D341Med (cell line): ENCODE results near the gene NKAIN1.

Experiments used
- DNase-seq: peaks from one replicate; pipeline ENCODE4 v3.0.0; 2012; ENCODE audit warnings: low spot score

The NKAIN1 gene

GRCh38 chr1:31232689-31233088, 7.0 kb downstream of the NKAIN1 start:
- DNase-seq: no peak

DNA sequence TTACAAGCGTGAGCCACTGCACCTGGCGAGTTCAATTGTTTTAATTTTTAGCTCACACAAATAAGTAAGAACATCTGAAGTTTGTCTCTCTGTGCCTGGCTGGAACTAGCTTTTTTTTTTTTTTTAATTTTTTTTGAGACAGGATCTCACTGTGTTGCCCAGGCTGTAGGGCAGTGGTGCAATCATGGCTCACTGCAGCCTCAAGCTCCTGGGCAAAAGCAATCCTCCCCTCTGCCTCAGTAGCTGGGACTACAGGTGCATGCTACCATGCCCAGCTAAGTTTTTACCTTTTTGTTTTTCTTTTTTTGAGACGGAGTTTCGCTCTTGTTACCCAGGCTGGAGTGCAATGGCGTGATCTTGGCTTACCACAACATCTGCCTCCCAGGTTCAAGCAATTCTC, 7.9 kb downstream of the NKAIN1 start:
- no peak for DNase-seq

- no peak for DNase-seq
These were observed 9.3 kb downstream of the NKAIN1 start for GRCh38 chr1:31230378-31230777.

DNA sequence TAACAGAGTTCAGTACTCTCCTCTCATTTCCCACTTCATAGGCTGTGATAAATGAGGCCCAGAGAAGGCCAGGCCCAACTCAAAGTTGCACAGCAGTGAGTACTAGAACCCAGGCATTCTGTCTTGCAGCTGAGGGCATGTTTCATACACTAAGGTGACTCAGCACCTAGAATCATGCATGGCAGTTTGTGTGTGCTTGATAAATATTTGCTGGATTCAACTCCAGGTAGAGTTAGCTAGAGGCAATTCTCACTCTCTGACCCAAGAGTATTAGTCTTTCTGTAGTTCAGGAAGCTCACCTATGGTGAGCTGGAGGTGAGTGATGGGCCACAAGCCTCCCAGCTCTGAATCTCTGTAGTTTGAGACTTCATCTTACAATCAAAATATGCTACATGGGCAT, 10.7 kb downstream of the NKAIN1 start:
- no peak for DNase-seq

DNA sequence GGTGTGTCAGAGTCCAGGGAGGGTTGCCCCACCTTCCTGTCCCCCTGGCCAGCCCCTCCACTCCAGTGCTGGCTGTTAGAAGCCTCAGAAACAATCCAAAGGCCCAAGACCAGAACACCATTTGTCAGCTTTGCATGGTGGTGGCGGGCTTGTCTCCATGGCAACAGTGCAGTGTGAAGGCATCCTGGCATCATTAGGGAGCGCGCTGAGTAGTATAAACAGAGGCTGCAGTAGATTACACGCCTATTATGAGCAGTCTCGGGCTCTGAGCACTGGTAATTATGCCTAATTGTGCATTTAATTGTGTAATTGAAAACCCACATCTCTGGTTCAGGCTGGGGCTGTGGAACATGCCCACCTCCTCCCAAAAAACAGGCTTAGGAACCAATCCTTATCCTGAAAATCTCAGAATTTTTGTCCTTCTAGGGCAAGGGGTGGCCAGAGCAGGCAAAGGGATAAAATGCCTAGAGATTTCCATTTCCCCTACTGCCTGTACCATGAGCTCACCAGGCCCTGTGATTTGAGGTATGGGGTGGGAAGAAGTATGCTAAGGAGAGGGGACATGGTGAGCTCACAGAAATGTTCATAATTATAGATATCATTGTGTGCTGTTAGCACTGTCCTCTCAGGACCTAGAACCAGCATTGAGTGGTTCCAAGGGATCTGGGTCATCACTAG, 11.7 kb downstream of the NKAIN1 start:
- no peak for DNase-seq

DNA sequence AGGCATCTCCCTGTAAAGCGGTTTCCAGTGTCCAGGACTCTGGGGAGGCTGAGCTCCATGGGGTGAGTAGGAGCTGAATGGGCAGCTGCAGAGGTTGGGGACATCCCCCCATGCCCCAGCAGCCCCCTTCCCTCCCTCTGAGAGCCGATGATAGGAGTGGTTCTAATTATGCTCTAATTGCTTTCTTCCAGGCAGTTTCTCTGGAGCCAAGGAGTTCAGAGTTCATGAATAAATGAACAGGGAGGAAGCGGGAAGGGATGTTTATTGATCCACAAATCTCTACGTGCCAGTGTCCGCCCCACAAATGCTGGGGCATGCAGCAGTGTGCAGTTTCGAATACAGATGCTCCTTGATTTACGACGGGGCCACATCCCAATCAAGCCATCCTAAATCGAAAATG, 15.6 kb downstream of the NKAIN1 start:
- DNase-seq: no peak

DNA sequence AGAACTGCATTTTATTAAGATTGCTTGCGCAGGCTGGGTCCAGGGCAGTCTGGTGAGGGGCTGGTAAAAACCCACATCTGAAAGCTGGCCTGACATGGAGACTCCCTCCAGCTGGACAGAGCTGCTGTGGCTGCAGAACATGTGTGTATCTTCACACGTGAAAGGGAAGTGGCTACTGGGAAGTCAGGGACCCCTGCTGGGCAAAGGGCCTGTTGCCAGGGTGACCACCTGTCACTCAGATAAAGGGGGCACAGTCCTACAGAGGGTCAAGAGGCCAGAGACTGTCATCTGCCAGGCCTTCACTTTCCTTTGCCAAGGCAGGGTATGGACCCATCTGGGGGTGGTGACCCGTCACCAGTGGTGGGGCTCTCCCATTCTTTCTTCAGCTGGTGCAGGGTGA, 17.5 kb downstream of the NKAIN1 start:
- no peak for DNase-seq

- DNase-seq: no peak
These were observed 18.6 kb downstream of the NKAIN1 start for GRCh38 chr1:31221072-31221471.

DNA sequence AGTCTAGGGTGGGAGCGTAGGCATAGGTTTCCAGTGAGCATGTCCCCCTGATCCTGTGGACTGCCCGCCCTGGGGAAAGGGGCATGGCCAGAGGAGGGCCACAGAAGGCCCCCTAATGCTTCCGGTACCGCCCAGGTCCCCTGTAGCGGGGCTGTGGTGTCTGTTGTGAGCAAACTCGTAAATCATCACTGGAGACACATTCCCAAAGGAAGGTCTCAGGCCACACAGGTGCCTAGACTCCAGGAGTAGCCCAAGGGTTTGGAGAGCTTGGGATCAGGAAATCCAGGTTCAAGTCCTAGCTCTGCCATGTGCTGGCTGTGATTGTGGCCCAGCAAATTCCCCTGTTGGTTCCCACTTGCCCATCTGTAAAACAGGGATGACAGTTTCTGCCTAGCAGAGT, 20.2 kb downstream of the NKAIN1 start:
- no peak for DNase-seq

- no peak for DNase-seq
These were observed 21.0 kb downstream of the NKAIN1 start for GRCh38 chr1:31218705-31219104.

- DNase-seq: peak; percentile 73
These were observed 23.7 kb downstream of the NKAIN1 start for GRCh38 chr1:31216016-31216415.

GRCh38 chr1:31215065-31215570, 24.6 kb downstream of the NKAIN1 start:
- DNase-seq: no peak

DNA sequence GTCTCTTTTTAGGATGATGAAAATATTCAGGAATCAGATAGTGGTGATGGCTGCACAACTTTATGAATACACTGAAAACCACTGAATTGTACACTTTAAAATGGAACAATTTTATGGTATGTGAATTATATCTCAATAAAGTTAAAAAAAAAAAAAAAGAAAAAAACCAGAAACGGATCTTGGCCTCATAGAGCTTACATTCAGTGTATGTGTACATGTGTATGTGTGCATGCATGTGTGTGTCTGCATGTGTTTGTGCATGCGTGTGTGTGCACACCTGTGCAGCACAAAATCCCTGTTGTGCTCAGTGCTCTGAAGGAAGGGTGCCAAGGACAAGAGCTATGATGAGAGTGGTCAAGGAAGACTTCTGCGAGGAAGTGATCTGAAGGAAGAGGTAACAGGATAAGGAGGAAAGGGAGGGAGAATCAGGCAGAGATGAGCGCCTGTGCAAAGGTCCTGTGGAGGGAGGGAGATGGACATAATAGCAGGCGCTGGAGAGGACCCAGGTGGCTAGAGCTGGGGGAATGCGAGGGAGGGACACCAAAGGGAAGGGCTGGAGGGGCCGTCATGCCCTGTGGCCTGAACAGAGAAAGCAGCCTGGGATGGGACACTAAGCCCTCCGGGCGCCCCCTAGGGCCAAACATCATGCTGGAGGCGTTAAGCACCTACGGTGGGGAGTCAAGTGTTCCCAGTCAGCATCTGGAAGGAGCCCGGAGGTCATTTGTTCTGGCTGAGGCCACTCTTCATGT, 25.2 kb downstream of the NKAIN1 start:
- no peak for DNase-seq

DNA sequence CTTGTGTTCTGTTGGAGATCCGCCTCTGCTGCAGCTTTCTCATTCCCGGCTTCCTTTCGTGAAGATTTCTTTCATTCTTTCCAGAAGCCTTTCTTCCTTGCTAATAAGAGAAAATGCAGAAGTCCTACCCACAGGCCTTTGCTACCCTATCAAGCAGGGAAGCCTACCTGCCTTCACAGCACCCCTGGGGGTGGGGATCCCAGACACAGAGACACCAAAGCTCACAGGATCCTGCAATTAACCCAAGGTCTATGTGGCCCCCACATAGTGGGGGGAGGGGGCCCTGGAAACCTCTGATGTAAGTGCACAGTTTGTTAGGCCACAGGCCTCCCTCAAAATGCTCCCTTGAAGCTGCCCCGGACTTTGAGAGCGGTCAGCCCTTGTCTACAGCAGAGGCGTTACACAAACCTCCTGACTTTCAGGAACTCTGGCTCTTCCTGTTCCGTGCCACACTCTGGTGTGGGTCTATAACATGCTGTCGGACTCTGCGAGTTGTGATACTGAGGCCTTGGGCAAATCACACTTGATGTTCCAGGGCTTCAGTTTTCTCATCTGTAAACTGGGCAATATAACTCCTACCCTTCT, 31.2 kb downstream of the NKAIN1 start:
- no peak for DNase-seq

GRCh38 chr1:31207569-31207968, 32.1 kb downstream of the NKAIN1 start:
- no peak for DNase-seq

DNA sequence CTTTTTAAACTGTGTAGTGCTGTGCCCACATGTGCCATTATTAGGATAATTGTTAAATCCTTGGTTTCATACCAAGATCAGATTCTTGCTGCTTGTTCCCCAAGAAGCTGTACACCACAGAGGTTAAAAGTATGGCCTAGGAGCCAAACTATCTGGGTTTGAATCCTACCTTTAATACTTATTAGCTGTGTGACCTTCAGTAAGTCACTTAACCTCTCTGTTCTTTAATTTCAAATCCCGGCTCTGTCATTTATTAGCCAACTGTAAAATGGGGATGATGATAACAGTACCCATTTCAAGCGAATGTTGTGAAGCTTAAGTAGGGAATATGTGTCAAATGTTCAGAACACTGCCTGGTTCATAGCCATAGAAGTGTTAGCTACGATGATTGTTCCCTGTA, 32.6 kb downstream of the NKAIN1 start:
- DNase-seq: no peak

DNA sequence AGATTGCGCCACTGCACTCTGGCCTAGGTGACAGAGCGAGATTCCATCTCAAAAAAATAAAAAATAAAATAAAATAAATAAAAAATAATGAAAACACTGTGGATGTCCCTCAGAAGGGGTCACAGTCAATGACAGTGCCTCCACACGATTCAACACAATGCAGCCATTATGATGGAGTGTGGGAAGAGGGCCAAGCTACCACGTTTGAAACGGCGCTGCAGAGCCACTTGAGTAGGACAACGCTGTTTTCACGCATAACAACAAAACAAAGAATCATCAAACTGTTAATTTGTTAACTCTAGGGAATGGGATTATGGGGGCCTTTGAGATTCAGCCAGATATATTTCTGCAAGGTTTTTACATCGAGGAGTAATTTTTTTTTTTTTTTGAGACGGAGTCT, 36.5 kb downstream of the NKAIN1 start:
- no peak for DNase-seq

DNA sequence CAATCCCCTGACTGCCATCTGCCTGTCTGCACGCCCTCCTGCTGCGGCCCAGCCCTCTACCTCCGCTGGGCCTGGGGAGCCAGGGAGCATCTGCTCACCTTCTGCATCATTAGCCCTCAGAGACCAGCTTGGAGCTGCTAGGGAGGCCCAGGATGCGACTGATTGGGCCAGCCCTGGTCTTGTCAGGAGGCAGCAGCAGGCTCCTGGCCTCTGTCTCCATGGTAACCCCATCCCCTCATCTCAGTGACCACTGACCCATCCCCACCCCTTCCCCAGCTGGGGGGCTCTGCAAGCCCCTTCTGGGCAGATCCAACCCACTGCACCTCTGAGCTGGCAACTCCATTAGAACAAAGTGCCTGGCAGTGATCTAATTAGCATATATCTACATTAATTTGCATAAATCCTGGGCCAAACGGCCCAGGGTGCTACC, 37.7 kb downstream of the NKAIN1 start:
- DNase-seq: no peak

GRCh38 chr1:31199949-31200348, 39.7 kb downstream of the NKAIN1 start:
- DNase-seq: no peak

DNA sequence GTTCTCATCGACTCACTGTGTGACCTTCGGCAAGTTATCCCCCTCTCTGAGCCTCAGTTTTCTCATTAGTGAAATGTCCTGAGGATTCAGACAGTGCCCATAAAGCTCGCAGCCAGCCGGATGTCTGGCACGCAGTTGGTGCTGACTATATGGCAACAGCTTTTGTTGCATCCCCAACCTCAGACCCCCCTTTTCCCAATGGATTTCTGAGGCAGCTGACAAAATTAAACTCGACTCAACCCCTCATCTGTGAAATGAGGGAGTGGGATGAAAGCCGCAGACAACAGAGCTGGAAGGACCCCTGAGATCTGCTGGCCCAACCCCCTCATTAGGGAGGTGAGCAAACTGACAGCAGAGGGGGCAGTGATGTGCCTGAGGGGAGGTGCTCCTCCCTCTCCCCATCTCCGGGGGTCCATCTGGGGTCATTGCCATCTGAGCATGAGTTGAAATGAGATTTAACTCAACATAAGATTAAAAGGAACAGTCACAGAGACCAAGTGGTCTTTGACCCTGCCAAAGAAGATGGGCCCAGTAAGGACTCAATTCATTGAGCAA, 40.4 kb downstream of the NKAIN1 start:
- no peak for DNase-seq

DNA sequence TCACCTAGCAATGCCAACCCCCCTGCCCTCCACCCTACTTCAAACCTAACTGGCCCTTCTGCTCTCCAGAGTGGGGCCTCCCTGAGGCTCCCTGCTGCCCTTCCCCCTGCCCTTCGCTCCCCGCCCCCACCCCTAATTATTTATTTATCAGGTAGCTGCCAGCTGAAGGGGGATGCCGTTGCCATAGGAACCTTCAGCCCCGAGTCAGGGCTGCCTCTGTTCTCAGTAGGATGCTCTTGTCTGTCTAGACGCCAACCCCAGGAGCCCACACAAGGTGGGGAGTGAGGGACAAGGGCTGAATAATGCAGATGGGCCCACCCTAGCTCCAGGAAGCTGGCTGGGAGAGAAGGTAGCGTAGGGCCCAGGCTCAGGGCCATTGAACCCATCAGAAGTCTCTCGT, 41.1 kb downstream of the NKAIN1 start:
- DNase-seq: no peak

DNA sequence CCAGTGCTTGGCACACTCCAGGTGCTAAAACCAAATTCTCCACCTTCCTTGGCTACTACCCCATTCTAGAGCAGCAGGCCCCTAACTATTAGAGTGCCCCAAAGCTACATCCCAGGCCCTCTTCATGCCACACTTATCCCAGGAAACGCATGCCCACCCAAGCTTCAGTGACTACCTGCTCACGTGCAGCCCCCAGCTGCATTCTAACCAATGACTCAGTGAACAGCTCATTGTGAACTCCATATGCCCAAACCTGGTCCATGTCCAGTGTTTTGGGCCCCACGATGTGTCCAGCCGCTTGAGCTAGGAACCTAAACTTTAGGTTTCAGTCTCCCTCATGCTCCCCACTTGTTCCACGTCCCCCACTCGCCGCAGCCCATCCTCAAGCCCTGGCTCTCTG, 41.5 kb downstream of the NKAIN1 start:
- no peak for DNase-seq

DNA sequence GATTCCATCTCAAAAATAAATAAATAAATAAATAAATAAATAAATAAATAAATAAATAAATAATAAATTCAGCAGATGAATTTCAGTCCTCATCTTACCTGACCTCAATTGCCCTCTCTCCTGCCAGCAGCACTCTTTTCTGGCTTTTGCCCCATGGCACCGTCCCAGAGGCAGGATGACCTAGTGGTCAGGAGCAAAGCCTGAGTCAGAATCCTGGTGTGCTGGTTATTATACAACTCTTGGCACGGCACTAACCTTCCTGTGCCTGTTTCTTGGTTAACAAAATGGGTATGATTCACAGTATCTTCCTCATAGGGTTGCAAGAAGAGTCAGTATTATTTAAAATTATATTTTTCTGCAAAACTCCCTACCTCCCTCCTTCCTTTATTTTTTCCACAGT, 43.0 kb downstream of the NKAIN1 start:
- DNase-seq: no peak
